H1 (cell line): ENCODE results near the gene AKT1. TPM values are rescaled to one million over a fixed set of nuclear protein-coding genes. Genes with fewer than 3 reads are reported as not detected.

Source experiments
- CTCF ChIA-PET: fragments of 300-600 bp; sonication (Branson Sonifier 250); formaldehyde crosslinking; loops from one replicate; lab custom pipeline; 2021; ENCODE audit not compliant: partially characterized antibody; lab: Charles Lee
- POLR2A ChIA-PET: fragments of 300-600 bp; sonication (Branson Sonifier 250); formaldehyde crosslinking; loops from one replicate; lab custom pipeline; 2021; ENCODE audit warnings: inconsistent platforms; ENCODE audit not compliant: partially characterized antibody; lab: Charles Lee
- DNase-seq, 2 experiments: peaks; one replicate each; pipeline versions ENCODE4 v3.0.0 to v3.0.0-alpha.2; 2010 to 2022; ENCODE audit warnings: low spot score in 2 of 2, low read depth in 1 of 2, mixed read lengths in 1 of 2
- FAIRE-seq: peaks from 2 replicates; lab custom pipeline; 2011; peaks lifted over from hg19 to GRCh38; lab: Jason Lieb, UNC
- H2AFZ ChIP-seq: 2 replicates; pipeline ENCODE4 v1.8.1; 2012; ENCODE audit warnings: low read length, inconsistent platforms
- H2AK5ac ChIP-seq: 2 replicates; pipeline ENCODE4 v1.6.1; 2013; ENCODE audit warnings: low read depth, low read length
- H2BK120ac ChIP-seq: replicated peaks from 2 replicates; pipeline ENCODE3; 2013; ENCODE audit warnings: low read depth, low read length, inconsistent platforms
- H2BK12ac ChIP-seq: 2 replicates; pipeline ENCODE4 v1.6.1; 2013; ENCODE audit warnings: low read depth, low read length
- H2BK15ac ChIP-seq: 2 replicates; pipeline ENCODE4 v1.6.1; 2013; ENCODE audit warnings: low read length
- H2BK20ac ChIP-seq: 2 replicates; pipeline ENCODE4 v1.6.1; 2013; ENCODE audit warnings: low read length
- H2BK5ac ChIP-seq: 2 replicates; pipeline ENCODE4 v1.6.1; 2013; ENCODE audit warnings: low read depth, low read length
- H3K14ac ChIP-seq: 2 replicates; pipeline ENCODE4 v1.6.1; 2013; ENCODE audit warnings: inconsistent platforms; ENCODE audit not compliant: insufficient read length
- H3K18ac ChIP-seq: 2 replicates; pipeline ENCODE4 v1.6.1; 2013; ENCODE audit warnings: low read length; ENCODE audit errors: extremely low read depth
- H3K23ac ChIP-seq: 2 replicates; pipeline ENCODE4 v1.6.1; 2013; ENCODE audit warnings: inconsistent platforms; ENCODE audit not compliant: insufficient read length
- H3K23me2 ChIP-seq: 2 replicates; pipeline ENCODE4 v1.6.1; 2013; ENCODE audit warnings: low read depth, low read length
- H3K27ac ChIP-seq: 2 replicates; pipeline ENCODE4 v1.6.1; 2011; ENCODE audit warnings: low read depth, low read length, inconsistent platforms
- H3K27me3 ChIP-seq, 4 experiments: replicated peaks in 1 of 4; 1 replicate in 1 of 4; 2 replicates in 3 of 4; pipeline versions ENCODE4 v1.6.1 to v1.8.1; 2011 to 2013; ENCODE audit warnings: low read length in 3 of 4, mild to moderate bottlenecking in 3 of 4, inconsistent platforms in 2 of 4, mixed read lengths in 2 of 4, moderate library complexity in 1 of 4; ENCODE audit not compliant: control insufficient read depth in 3 of 4, insufficient read depth in 3 of 4; ENCODE audit errors: extremely low read depth in 1 of 4
- H3K36me3 ChIP-seq, 4 experiments: 2 replicates each; pipeline versions ENCODE4 v1.6.1 to v1.8.1; 2011 to 2013; ENCODE audit warnings: mild to moderate bottlenecking in 4 of 4, low read length in 3 of 4, moderate library complexity in 2 of 4, control low read depth in 1 of 4, inconsistent platforms in 1 of 4; ENCODE audit not compliant: insufficient read depth in 4 of 4, control insufficient read depth in 2 of 4
- H3K4ac ChIP-seq: replicated peaks from 2 replicates; pipeline ENCODE3; 2013; ENCODE audit warnings: low read length, low read depth, mixed read lengths, inconsistent platforms; ENCODE audit not compliant: insufficient read length
- H3K4me1 ChIP-seq, 4 experiments: replicated peaks in 1 of 4; 1 replicate in 1 of 4; 2 replicates in 3 of 4; pipeline versions ENCODE4 v1.6.1 to v1.8.1; 2011 to 2013; ENCODE audit warnings: low read length in 3 of 4, inconsistent platforms in 2 of 4, mixed read lengths in 1 of 4; ENCODE audit not compliant: insufficient read depth in 4 of 4, control insufficient read depth in 3 of 4
- H3K4me2 ChIP-seq, 2 experiments: 2 replicates each; pipeline versions ENCODE4 v1.6.1 to v1.8.1; 2011 to 2013; ENCODE audit warnings: low read depth in 2 of 2, low read length in 2 of 2, control low read depth in 1 of 2, inconsistent platforms in 1 of 2, mild to moderate bottlenecking in 1 of 2; ENCODE audit not compliant: insufficient read depth in 1 of 2
- H3K4me3 ChIP-seq, 4 experiments: fragments of 200-600, 300-600 bp in 1 of 4; sonication (generic), shearing (Covaris generic), sonication (Bioruptor Twin) in 1 of 4; 2 replicates each; pipeline versions ENCODE4 v1.5.1 to v1.8.1; 2011 to 2016; ENCODE audit warnings: low read length in 4 of 4, low read depth in 3 of 4, control low read depth in 2 of 4, inconsistent platforms in 2 of 4, mild to moderate bottlenecking in 2 of 4, mixed read lengths in 1 of 4, moderate library complexity in 1 of 4; ENCODE audit not compliant: insufficient read depth in 2 of 4; ENCODE audit errors: extremely low read depth in 1 of 4
- H3K56ac ChIP-seq: replicated peaks from 2 replicates; pipeline ENCODE3; 2013; ENCODE audit warnings: low read depth, mild to moderate bottlenecking, mixed read lengths, low read length, inconsistent platforms; ENCODE audit not compliant: insufficient read length
- H3K79me1 ChIP-seq: 2 replicates; pipeline ENCODE4 v1.6.1; 2013; ENCODE audit warnings: low read depth, low read length, control low read depth
- H3K79me2 ChIP-seq, 2 experiments: 2 replicates each; pipeline versions ENCODE4 v1.6.1 to v1.8.1; 2012 to 2013; ENCODE audit warnings: low read length in 2 of 2, mild to moderate bottlenecking in 2 of 2, inconsistent platforms in 1 of 2; ENCODE audit not compliant: insufficient read depth in 2 of 2, control insufficient read depth in 1 of 2
- H3K9ac ChIP-seq, 4 experiments: replicated peaks in 1 of 4; 1 replicate in 1 of 4; 2 replicates in 3 of 4; pipeline versions ENCODE4 v1.6.1 to v1.8.1; 2011 to 2013; ENCODE audit warnings: low read depth in 3 of 4, low read length in 3 of 4, control low read depth in 2 of 4, mild to moderate bottlenecking in 2 of 4, moderate library complexity in 2 of 4, inconsistent platforms in 1 of 4; ENCODE audit errors: extremely low read depth in 1 of 4
- H3K9me3 ChIP-seq, 2 experiments: 2 replicates each; pipeline versions ENCODE4 v1.6.1 to v1.8.1; 2012 to 2013; ENCODE audit warnings: mild to moderate bottlenecking in 2 of 2, moderate library complexity in 2 of 2, control low read depth in 1 of 2, inconsistent platforms in 1 of 2, low read depth in 1 of 2, low read length in 1 of 2, mixed read lengths in 1 of 2; ENCODE audit not compliant: insufficient read depth in 2 of 2
- H4K20me1 ChIP-seq, 2 experiments: replicated peaks in 1 of 2; 2 replicates each; pipeline versions ENCODE3 to v1.8.1; 2011 to 2013; ENCODE audit warnings: inconsistent platforms in 2 of 2, low read length in 2 of 2, mild to moderate bottlenecking in 1 of 2; ENCODE audit not compliant: insufficient read depth in 2 of 2, control insufficient read depth in 1 of 2
- H4K5ac ChIP-seq: 2 replicates; pipeline ENCODE4 v1.6.1; 2013; ENCODE audit warnings: low read length, low read depth, mixed read lengths, inconsistent platforms; ENCODE audit not compliant: insufficient read length
- H4K8ac ChIP-seq: 2 replicates; pipeline ENCODE4 v1.8.0; 2013; ENCODE audit warnings: mild to moderate bottlenecking, moderate library complexity, low read length, inconsistent platforms; ENCODE audit not compliant: insufficient read depth; ENCODE audit errors: extremely low read depth
- H4K91ac ChIP-seq: replicated peaks from 2 replicates; pipeline ENCODE3; 2013; ENCODE audit warnings: low read length, mixed read lengths, inconsistent platforms; ENCODE audit not compliant: insufficient read length
- ASH2L ChIP-seq: fragments of 200-600, 300-600 bp; sonication (generic); IDR thresholded peaks from one replicate; pipeline ENCODE4 v1.7.1; 2017; ENCODE audit warnings: low read length
- RXRA ChIP-seq: IDR thresholded peaks from 2 replicates; pipeline ENCODE4 v1.6.1; 2011; ENCODE audit warnings: low read depth, mild to moderate bottlenecking, low read length, moderate library complexity; ENCODE audit not compliant: insufficient read depth
- SAP30 ChIP-seq: fragments of 300-600 bp; sonication (generic); IDR thresholded peaks from 2 replicates; pipeline ENCODE4 v1.7.1; 2012; ENCODE audit warnings: low read length, moderate library complexity, mild to moderate bottlenecking, inconsistent platforms; ENCODE audit not compliant: insufficient read depth, insufficient replicate concordance
- WGBS, 2 experiments: shearing (Covaris generic) in 1 of 2; methylation state at CpG; one replicate each; pipeline versions ENCODE4 v1.1.6 to v1.1.7; 2013 to 2015; ENCODE audit warnings: low lambda C conversion rate in 2 of 2, mixed read lengths in 2 of 2, inconsistent platforms in 1 of 2, low coverage in 1 of 2, missing lambda C conversion rate in 1 of 2; ENCODE audit not compliant: insufficient replicate concordance in 2 of 2, insufficient coverage in 1 of 2, insufficient read length in 1 of 2; ENCODE audit errors: extremely low coverage in 1 of 2, missing lambda C conversion rate in 1 of 2; 5-methylcytosine and 5-hydroxymethylcytosine counted together
- polyA plus RNA-seq, 7 experiments: library from polyadenylated mRNA; depleted of rRNA in 3 of 7; stranded (reverse) in 5 of 7; unstranded in 2 of 7; fragments of >200 nt in 5 of 7; fragments of 200-250 nt in 2 of 7; gene quantifications; 1 replicate in 5 of 7; 2 replicates in 1 of 7; 4 replicates in 1 of 7; pipeline versions ENCODE4 v1.2.1 to v1.2.3, GENCODE V29; 2011 to 2013; ENCODE audit warnings: missing spikeins in 2 of 7, mixed read lengths in 2 of 7
- total RNA-seq: library from RNA; stranded (reverse); fragmentation: NEBNext Ultra II Directional; extraction: Animal tissue kit (Norgen Biotek cat#: 25700); gene quantifications from 2 replicates; pipeline ENCODE4 v1.2.1, GENCODE V29; 2021

The AKT1 gene
- total and polyA plus RNA-seq, 2 of the 8 experiments (the other 6 are each of a cell fraction or from before 2014, with no cell fraction given): 68.1 to 71.5 TPM

DNA sequence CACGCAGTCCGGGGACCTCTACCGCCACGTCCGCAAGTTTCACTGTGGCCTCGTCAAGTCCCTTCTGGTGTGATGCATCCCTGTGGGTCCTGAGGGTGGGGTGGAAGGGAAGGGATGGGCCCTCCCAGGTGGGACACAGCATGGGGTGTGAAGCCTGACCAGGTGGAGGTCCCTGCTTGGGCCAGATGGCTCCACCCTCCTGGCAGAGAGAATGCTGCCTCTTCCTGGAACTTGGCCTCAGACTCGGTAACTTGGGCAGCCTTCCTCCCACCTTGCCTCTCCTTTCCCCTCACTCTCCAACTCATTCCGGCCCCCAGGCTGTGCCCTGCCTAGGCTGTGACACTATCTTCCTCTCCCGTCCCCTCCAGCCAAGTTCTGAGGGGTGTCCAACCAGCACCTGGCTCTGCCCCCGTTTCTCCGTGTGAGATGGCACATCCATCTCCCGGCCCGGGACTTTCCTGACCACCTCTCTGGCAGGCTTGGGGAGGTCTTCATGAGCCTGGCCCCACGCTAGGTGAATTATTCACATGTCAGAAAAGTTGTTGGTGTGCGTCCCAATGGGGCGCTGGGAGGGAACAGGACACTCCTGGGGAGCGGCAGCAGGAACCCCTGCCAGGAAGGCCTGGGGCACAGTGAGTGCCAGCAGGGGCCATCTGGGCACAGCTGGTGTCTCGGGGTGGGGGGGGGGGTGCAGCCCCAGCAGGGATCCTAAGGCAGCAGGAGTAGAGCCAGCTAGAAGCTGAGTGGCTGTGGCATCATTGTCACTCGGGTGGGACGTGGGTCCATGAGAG, 7.0 kb upstream of the AKT1 start:
- H3K27ac ChIP-seq: no peak overlapping the region
- FAIRE-seq: no peak
- no peaks in the 10 kb centered on the region for H3K36me3 ChIP-seq
- peaks cover 3 to 13% of the 10 kb centered on the region in 2 experiments for H4K20me1 ChIP-seq
- H3K4ac ChIP-seq: no peak overlapping the region
- peaks cover 0 to 13% (median 9%) of the 10 kb centered on the region in 4 experiments; a peak in 6 of 7 replicates for H3K4me1 ChIP-seq
- H3K23me2 ChIP-seq: peaks cover 17% of the 10 kb centered on the region
- H2BK15ac ChIP-seq: no peak overlapping the region
- H3K56ac ChIP-seq: no peak overlapping the region
- H3K9ac ChIP-seq: no peak overlapping the region
- H4K91ac ChIP-seq: no peak overlapping the region
- ChIA-PET CTCF (interaction anchor here (1.3 to 2.4 kb wide), 4 partner anchors 16 to 33 kb away, joined by 6 to 10 read pairs (median 8); no protein-coding TSS in a partner anchor), POLR2A (interaction anchor here (0.9 kb wide), 1 partner anchor 13 kb away, joined by 3 read pairs; no protein-coding TSS in a partner anchor)
- H3K23ac ChIP-seq: no peak overlapping the region
- H2AFZ ChIP-seq: no peak overlapping the region
- no peak for DNase-seq
- H3K79me1 ChIP-seq: no peaks in the 10 kb centered on the region
- no peak overlapping the region; the same call in 1 of the 2 replicates for H4K8ac ChIP-seq
- no peak overlapping the region for H3K18ac ChIP-seq
- H2AK5ac ChIP-seq: no peak overlapping the region
- no peaks in the 10 kb centered on the region for H3K79me2 ChIP-seq
- peaks cover 20 to 53% (median 41%) of the 10 kb centered on the region in 4 experiments for H3K27me3 ChIP-seq
- no peak overlapping the region for H2BK120ac ChIP-seq
- no peak overlapping the region for H3K14ac ChIP-seq
- H4K5ac ChIP-seq: no peak overlapping the region
- no peaks in the 10 kb centered on the region for H3K9me3 ChIP-seq
- no peak for TF ChIP-seq RXRA
- no peak for TF ChIP-seq ASH2L
- no peak for TF ChIP-seq SAP30
- H2BK20ac ChIP-seq: no peak overlapping the region
- H3K4me3 ChIP-seq: no peak overlapping the region
- no peak overlapping the region for H2BK12ac ChIP-seq
- 93% methylated on average over 19 of the region's 20 CpGs; no CpG with 5 or more reads in 1 of the 2 experiments for WGBS, 2 experiments
- no peak overlapping the region for H2BK5ac ChIP-seq
- H3K4me2 ChIP-seq: no peak overlapping the region; a peak in 1 of 4 replicates
